Ramos (cell line): ENCODE measurements around the gene PCDHGA5.
"Not testable (repeated sequence)": the region's sequence is repeated elsewhere in the genome, so short reads cannot be mapped to it uniquely, and the experiment has no call there.

Experiments used
- in situ Hi-C: fragments of 300-500 bp; cut with MboI; formaldehyde crosslinking; loops from one replicate; pipeline ENCODE4 v1.14.3; 2022; ENCODE audit warnings: low sequenced_read_pairs; ENCODE audit not compliant: unreplicated experiment

Gene PCDHGA5

DNA sequence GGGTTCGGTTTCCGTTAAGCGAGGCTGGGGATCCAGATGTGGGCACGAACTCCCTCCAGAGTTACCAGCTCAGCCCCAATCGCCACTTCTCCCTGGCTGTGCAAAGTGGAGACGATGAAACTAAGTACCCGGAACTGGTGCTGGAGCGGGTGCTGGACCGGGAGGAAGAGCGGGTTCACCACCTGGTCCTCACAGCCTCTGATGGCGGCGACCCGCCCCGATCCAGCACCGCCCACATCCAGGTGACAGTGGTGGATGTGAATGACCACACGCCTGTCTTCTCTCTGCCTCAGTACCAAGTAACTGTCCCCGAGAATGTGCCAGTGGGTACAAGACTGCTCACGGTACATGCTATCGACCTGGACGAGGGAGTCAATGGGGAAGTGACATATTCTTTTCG, 19.4 kb downstream of the PCDHGA5 start:
- in situ Hi-C loops = no loop called here

DNA sequence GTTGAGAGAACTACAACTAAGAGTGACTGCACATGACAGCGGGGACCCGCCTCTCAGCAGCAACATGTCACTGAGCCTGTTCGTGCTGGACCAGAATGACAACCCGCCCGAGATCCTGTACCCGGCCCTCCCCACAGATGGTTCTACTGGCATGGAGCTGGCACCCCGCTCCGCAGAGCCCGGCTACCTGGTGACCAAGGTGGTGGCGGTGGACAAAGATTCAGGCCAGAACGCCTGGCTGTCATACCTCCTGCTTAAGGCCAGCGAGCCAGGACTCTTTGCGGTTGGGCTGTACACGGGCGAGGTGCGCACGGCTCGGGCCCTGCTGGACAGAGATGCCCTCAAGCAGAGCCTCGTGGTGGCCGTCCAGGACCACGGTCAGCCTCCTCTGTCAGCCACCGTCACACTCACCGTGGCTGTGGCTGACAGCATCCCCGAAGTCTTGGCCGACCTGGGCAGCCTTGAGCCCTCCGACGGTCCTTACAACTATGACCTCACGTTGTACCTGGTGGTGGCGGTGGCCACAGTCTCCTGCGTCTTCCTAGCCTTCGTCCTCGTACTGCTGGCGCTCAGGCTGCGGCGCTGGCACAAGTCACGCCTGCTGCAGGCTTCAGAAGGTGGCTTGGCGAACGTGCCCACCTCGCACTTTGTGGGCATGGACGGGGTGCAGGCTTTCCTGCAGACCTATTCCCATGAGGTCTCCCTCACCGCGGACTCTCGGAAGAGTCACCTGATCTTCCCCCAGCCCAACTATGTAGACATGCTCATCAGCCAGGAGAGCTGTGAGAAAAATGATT, 20.7 kb downstream of the PCDHGA5 start:
- in situ Hi-C loops = no loop called here

DNA sequence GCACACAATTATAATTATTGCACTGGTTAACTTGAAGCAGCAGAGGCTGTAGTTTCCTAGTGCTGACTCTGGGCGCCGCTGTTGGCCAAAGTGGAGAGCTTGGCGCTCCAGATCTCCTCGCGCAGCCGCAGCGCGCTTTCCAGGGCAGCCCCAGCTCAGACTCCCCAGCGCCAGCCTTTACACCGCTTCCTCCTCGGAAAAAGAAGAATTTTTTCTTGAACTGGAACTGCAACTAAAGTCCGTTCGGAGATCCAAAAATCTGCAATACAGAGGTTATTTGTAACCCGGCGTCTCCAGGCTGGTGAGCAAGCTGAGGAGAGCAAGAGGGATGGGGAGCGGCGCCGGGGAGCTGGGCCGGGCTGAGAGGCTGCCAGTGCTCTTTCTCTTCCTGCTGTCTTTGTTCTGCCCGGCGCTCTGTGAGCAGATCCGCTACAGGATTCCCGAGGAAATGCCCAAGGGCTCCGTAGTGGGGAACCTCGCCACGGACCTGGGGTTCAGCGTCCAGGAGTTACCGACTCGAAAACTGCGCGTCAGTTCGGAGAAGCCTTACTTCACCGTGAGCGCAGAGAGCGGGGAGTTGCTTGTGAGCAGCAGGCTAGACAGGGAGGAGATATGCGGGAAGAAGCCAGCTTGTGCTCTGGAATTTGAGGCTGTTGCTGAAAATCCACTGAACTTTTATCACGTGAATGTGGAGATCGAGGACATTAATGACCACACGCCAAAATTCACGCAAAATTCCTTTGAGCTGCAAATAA, 23.8 kb downstream of the PCDHGA5 start, which contains the start of gene PCDHGB4:
Gene PCDHGB4, plus strand, starts transcription at position 142 of the 755 bp plus-strand sequence. Its CDS starts 187 bp downstream, at position 329.
- in situ Hi-C loops = not testable (repeated sequence)

DNA sequence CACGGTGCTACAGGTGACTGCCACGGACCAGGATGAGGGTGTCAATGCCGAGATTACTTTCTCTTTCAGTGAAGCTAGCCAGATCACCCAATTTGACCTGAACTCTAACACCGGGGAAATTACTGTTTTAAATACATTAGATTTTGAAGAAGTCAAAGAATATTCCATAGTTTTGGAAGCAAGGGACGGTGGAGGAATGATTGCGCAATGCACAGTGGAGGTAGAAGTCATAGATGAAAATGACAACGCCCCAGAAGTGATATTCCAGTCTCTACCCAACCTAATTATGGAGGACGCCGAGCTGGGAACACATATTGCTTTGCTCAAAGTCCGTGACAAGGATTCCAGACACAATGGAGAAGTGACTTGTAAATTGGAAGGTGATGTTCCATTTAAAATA, 24.7 kb downstream of the PCDHGA5 start:
- in situ Hi-C loops = no loop called here

DNA sequence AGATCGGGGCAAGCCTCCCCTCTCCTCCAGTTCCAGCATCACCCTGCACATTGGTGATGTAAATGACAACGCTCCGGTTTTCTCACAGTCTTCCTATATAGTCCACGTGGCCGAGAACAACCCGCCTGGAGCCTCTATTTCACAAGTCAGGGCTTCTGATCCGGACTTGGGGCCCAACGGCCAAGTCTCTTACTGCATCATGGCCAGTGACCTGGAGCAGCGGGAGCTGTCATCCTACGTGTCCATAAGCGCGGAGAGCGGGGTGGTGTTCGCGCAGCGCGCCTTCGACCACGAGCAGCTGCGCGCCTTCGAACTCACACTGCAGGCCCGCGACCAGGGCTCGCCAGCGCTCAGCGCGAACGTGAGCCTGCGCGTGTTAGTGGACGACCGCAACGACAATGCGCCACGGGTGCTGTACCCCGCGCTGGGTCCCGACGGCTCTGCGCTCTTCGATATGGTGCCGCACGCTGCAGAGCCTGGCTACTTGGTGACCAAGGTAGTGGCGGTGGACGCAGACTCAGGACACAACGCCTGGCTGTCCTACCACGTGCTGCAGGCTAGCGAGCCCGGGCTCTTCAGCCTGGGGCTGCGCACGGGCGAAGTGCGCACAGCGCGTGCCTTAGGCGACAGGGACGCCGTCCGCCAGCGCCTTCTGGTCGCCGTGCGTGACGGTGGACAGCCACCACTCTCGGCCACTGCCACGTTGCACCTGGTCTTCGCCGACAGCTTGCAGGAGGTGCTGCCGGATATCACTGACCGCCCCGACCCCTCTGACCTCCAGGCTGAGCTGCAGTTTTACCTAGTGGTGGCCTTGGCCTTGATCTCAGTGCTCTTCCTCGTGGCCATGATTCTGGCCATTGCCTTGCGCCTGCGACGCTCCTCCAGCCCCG, 25.4 kb downstream of the PCDHGA5 start:
- in situ Hi-C loops = no loop called here

DNA sequence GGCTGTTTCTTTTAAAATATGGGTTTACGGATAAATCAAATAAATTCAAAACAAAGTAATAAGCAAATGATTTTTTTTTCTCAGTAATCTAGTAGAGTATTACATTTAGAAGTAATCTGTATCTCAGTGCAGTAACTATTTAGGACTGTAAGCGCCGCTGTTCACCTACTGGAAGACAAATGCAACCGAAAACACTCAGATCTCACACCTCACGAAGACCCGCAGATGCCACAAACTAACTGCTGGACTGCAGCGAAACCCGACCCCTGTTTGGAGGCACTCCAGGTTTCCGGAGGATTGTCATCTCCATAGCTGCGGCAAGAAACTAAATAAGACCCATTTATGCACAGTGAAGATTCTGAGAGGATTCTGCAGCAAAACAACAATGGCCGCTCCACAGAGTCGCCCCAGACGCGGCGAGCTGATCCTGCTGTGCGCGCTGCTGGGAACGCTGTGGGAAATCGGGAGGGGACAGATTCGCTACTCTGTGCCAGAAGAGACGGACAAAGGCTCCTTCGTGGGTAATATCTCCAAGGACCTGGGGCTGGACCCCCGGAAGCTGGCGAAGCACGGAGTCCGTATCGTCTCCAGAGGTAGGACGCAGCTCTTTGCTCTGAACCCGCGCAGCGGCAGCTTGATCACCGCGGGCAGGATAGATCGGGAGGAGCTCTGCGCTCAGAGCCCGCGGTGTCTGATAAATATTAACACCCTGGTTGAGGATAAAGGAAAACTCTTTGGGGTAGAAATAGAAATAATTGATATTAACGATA, 28.7 kb downstream of the PCDHGA5 start, which contains the start of gene PCDHGA8:
Gene PCDHGA8, plus strand, starts transcription at position 205 of the 770 bp plus-strand sequence. Its CDS starts 181 bp downstream, at position 386.
- in situ Hi-C loops = no loop called here

DNA sequence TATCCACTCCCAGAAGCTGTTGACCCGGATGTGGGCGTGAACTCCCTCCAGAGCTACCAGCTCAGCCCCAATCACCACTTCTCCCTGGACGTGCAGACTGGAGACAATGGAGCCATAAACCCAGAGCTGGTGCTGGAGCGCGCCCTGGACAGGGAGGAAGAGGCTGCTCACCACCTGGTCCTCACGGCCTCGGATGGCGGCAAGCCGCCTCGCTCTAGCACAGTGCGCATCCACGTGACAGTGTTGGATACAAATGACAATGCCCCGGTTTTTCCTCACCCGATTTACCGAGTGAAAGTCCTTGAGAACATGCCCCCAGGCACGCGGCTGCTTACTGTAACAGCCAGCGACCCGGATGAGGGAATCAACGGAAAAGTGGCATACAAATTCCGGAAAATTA, 29.3 kb downstream of the PCDHGA5 start:
- in situ Hi-C loops = no loop called here

DNA sequence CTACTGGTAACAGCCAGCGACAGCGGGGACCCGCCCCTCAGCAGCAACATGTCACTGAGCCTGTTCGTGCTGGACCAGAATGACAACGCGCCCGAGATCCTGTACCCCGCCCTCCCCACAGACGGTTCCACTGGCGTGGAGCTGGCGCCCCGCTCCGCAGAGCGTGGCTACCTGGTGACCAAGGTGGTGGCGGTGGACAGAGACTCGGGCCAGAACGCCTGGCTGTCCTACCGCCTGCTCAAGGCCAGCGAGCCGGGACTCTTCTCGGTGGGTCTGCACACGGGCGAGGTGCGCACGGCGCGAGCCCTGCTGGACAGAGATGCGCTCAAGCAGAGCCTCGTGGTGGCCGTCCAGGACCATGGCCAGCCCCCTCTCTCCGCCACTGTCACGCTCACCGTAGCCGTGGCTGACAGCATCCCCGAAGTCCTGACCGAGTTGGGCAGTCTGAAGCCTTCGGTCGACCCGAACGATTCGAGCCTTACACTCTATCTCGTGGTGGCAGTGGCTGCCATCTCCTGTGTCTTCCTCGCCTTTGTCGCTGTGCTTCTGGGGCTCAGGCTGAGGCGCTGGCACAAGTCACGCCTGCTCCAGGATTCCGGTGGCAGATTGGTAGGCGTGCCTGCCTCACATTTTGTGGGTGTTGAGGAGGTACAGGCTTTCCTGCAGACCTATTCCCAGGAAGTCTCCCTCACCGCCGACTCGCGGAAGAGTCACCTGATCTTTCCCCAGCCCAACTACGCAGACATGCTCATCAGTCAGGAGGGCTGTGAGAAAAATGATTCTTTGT, 30.6 kb downstream of the PCDHGA5 start:
- in situ Hi-C loops = not testable (repeated sequence)

DNA sequence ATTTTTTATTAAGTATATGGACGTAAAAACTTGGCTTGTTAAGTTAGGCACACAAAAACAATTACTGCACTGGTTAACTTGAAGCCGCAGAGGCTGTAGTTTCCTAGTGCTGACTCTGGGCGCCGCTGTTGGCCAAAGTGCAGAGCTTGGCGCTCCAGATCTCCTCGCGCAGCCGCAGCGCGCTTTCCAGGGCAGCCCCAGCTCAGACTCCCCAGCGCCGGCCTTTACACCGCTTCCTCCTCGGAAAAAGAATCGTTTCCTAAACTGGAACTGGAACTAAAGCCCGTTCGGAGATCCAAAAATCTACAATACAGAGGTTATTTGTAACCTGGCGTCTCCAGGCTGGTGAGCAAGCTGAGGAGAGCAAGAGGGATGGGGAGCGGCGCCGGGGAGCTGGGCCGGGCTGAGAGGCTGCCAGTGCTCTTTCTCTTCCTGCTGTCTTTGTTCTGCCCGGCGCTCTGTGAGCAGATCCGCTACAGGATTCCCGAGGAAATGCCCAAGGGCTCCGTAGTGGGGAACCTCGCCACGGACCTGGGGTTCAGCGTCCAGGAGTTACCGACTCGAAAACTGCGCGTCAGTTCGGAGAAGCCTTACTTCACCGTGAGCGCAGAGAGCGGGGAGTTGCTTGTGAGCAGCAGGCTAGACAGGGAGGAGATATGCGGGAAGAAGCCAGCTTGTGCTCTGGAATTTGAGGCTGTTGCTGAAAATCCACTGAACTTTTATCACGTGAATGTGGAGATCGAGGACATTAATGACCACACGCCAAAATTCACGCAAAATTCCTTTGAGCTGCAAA, 34.0 kb downstream of the PCDHGA5 start, which contains the start of gene PCDHGB5:
Gene PCDHGB5, plus strand, starts transcription at position 192 of the 796 bp plus-strand sequence. Its CDS starts 181 bp downstream, at position 373.
- in situ Hi-C loops = not testable (repeated sequence)

DNA sequence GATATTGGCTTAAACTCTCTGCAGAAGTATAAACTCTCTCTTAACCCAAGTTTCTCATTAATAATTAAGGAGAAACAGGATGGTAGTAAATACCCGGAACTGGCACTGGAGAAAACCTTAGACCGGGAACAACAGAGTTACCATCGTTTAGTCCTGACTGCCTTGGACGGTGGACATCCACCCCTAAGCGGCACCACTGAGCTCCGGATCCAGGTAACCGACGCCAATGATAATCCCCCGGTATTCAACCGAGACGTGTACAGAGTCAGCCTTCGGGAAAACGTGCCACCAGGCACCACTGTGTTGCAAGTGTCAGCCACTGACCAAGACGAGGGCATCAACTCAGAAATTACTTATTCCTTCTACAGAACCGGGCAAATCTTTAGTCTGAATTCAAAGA, 34.6 kb downstream of the PCDHGA5 start:
- in situ Hi-C loops = no loop called here

DNA sequence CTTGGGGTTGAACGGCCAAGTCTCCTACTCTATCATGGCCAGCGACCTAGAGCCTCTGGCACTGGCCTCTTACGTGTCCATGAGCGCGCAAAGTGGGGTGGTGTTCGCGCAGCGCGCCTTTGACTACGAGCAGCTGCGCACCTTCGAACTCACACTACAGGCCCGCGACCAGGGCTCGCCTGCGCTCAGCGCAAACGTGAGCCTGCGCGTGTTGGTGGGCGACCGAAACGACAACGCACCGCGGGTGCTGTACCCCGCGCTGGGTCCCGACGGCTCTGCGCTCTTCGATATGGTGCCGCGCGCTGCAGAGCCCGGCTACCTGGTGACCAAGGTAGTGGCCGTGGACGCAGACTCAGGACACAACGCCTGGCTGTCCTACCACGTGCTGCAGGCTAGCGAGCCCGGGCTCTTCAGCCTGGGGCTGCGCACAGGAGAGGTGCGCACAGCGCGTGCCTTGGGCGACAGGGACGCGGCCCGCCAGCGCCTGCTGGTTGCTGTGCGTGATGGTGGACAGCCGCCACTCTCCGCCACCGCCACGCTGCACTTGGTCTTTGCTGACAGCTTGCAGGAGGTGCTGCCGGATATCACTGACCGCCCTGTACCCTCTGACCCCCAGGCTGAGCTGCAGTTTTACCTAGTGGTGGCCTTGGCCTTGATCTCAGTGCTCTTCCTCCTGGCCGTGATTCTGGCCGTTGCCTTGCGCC, 35.7 kb downstream of the PCDHGA5 start:
- in situ Hi-C loops = no loop called here

DNA sequence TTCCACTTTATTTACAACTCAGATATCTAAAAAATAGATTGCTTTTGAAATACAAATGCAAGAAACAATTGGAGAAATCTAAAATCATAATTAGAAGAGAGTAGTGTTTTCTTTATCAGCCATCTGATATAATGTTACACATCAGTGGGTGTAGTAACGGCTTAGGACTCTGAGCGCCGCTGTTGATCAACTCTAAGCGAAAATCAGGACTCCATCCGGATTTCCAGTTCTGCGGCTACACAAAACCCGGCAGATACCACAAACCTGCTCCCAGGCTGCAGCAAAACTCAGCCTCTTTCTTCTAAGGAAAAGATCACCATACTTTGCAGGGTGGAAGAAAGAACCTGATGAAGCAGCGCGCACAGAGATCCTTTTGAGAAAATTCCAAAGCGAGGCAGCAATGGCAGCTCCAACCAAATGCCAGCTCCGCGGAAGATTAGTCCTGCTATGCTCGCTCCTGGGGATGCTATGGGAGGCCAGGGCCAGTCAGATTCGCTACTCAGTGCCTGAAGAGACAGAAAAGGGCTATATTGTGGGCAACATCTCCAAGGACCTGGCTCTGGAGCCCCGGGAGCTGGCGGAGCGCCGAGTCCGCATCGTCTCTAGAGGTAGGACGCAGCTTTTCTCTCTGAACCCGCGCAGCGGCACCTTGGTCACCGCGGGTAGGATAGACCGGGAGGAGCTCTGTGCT, 38.7 kb downstream of the PCDHGA5 start, which contains the start of gene PCDHGA9:
Gene PCDHGA9, plus strand, starts transcription at position 226 of the 691 bp plus-strand sequence. Its CDS starts 175 bp downstream, at position 401.
- in situ Hi-C loops = no loop called here

DNA sequence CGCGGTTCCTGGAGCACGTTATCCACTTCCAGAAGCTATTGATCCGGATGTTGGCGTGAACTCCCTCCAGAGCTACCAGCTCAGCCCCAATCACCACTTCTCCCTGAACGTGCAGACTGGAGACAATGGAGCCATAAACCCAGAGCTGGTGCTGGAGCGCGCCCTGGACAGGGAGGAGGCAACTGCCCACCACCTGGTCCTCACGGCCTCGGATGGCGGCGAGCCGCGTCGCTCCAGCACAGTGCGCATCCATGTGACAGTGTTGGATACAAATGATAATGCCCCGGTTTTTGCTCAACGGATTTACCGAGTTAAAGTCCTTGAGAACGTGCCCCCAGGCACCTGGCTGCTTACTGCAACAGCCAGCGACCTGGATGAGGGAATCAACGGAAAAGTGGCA, 39.4 kb downstream of the PCDHGA5 start:
- in situ Hi-C loops = no loop called here

DNA sequence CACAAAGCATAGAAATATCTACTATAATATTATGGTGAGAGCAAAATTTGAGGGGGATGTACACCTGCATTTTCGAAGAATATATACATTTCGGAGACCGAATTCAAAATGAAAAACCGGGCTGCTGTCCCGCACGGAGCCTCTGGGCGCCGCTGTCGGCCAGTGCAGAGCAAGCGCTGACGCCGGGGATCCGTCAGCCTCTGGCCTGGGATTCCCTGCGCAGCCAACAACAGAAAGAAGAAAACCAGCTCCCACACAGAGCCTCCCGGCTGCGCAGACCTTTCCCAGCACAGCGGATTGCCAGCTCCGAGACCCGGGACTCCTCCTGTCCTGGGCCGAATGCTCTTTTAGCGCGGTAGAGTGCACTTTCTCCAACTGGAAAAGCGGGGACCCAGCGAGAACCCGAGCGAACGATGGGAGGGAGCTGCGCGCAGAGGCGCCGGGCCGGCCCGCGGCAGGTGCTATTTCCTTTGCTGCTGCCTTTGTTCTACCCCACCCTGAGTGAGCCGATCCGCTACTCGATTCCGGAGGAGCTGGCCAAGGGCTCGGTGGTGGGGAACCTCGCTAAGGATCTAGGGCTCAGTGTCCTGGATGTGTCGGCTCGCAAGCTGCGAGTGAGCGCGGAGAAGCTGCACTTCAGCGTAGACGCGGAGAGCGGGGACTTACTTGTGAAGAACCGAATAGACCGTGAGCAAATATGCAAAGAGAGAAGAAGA, 44.0 kb downstream of the PCDHGA5 start, which contains the start of gene PCDHGB6:
Gene PCDHGB6, plus strand, starts transcription at position 232 of the 716 bp plus-strand sequence. Its CDS starts 182 bp downstream, at position 414.
- in situ Hi-C loops = not testable (repeated sequence)

DNA sequence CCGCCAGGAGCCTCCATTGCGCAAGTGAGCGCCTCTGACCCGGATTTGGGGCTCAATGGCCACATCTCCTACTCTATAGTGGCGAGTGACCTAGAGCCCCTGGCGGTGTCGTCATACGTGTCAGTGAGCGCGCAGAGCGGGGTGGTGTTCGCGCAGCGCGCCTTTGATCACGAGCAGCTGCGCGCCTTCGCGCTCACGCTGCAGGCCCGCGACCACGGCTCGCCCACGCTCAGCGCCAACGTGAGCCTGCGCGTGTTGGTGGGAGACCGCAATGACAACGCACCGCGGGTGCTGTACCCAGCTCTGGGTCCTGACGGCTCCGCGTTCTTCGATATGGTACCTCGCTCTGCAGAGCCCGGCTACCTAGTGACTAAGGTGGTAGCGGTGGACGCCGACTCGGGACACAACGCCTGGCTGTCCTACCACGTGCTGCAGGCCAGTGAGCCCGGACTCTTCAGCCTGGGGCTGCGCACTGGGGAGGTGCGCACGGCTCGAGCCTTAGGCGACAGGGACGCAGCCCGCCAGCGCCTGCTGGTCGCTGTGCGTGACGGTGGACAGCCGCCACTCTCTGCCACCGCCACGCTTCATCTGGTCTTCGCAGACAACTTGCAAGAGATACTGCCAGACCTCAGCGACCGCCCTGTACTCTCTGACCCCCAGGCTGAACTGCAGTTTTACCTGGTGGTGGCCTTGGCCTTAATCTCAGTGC, 45.8 kb downstream of the PCDHGA5 start:
- in situ Hi-C loops = no loop called here
